Vagina (tissue), 2 donors: ENCODE results near the gene KDM7A.

Source experiments
- POLR2A ChIP-seq, 2 donors: fragments of 450-650 bp; IDR thresholded peaks; one replicate each; pipeline ENCODE4 v1.6.1; 2017; ENCODE audit warnings: antibody characterized with exemption in 2 of 2, mild to moderate bottlenecking in 2 of 2, moderate library complexity in 2 of 2
- POLR2AphosphoS5 ChIP-seq, 2 donors: sonication (generic); formaldehyde crosslinking; IDR thresholded peaks; one replicate each; pipeline ENCODE4 v1.9.0; 2017; ENCODE audit warnings: antibody characterized with exemption in 2 of 2, mild to moderate bottlenecking in 2 of 2, low read depth in 1 of 2; ENCODE audit not compliant: insufficient read depth in 1 of 2
- TF ChIP-seq, protein P1 (sequence below), 3 experiments: fragments of 450-650 bp in 2 of 3; fragments of 200-600 bp in 1 of 3; sonication (generic) in 1 of 3; IDR thresholded peaks; one replicate each; pipeline ENCODE4 v1.5.1; 2017 to 2019; ENCODE audit warnings: antibody characterized with exemption in 3 of 3, mild to moderate bottlenecking in 2 of 3, moderate library complexity in 2 of 3

- TF ChIP-seq POLR2A (IDR thresholded peaks at IDR 0.05) = no peak
- TF ChIP-seq, protein P1, sequence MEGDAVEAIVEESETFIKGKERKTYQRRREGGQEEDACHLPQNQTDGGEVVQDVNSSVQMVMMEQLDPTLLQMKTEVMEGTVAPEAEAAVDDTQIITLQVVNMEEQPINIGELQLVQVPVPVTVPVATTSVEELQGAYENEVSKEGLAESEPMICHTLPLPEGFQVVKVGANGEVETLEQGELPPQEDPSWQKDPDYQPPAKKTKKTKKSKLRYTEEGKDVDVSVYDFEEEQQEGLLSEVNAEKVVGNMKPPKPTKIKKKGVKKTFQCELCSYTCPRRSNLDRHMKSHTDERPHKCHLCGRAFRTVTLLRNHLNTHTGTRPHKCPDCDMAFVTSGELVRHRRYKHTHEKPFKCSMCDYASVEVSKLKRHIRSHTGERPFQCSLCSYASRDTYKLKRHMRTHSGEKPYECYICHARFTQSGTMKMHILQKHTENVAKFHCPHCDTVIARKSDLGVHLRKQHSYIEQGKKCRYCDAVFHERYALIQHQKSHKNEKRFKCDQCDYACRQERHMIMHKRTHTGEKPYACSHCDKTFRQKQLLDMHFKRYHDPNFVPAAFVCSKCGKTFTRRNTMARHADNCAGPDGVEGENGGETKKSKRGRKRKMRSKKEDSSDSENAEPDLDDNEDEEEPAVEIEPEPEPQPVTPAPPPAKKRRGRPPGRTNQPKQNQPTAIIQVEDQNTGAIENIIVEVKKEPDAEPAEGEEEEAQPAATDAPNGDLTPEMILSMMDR (IDR thresholded peaks at IDR 0.05) = no peak
- no peak for TF ChIP-seq POLR2AphosphoS5 (IDR thresholded peaks at IDR 0.05; ENCODE audit: insufficient read depth in 1 of 2, low read depth in 1 of 2)
Observed at GRCh38 chr7:140045697-140046096, 131.1 kb downstream of the KDM7A start.
